GM23248 (cell line): Measurements from ENCODE around the gene TRIM44. TPM values are rescaled to one million over a fixed set of nuclear protein-coding genes. Genes with fewer than 3 reads are reported as not detected.
"Not testable (repeated sequence)": the region's sequence is repeated elsewhere in the genome, so short reads cannot be mapped to it uniquely, and the experiment has no call there.

Experiments used
- DNase-seq: peaks from one replicate; pipeline ENCODE4 v3.0.0-alpha.2; 2015
- H2AFZ ChIP-seq: fragments of 200-600 bp; sonication (generic); 2 replicates; pipeline ENCODE4 v1.6.1; 2016; ENCODE audit warnings: antibody characterized with exemption
- H3F3A ChIP-seq: fragments of 200-600 bp; sonication (generic); 2 replicates; pipeline ENCODE4 v1.6.1; 2016; ENCODE audit warnings: mild to moderate bottlenecking, antibody characterized with exemption, mixed run types; ENCODE audit not compliant: insufficient read depth
- H3K27ac ChIP-seq: fragments of 200-600 bp; sonication (generic); 2 replicates; pipeline ENCODE4 v1.5.1; 2016; ENCODE audit warnings: mild to moderate bottlenecking
- H3K27me3 ChIP-seq: fragments of 200-600 bp; sonication (generic); replicated peaks from 2 replicates; pipeline ENCODE4 v1.6.1; 2016; ENCODE audit warnings: mild to moderate bottlenecking; ENCODE audit not compliant: insufficient read depth
- H3K36me3 ChIP-seq: fragments of 200-600 bp; sonication (generic); 2 replicates; pipeline ENCODE4 v1.6.1; 2016; ENCODE audit warnings: low read depth, mild to moderate bottlenecking
- H3K4me1 ChIP-seq: fragments of 200-600 bp; sonication (generic); 2 replicates; pipeline ENCODE4 v1.6.1; 2016; ENCODE audit warnings: mild to moderate bottlenecking; ENCODE audit not compliant: insufficient read depth
- H3K4me2 ChIP-seq: fragments of 200-600 bp; sonication (generic); one replicate; pipeline ENCODE4 v1.6.1; 2016; ENCODE audit warnings: mild to moderate bottlenecking; ENCODE audit not compliant: unreplicated experiment
- H3K4me3 ChIP-seq: fragments of 200-600 bp; sonication (generic); 2 replicates; pipeline ENCODE4 v1.5.1; 2016; ENCODE audit warnings: mild to moderate bottlenecking
- H3K79me2 ChIP-seq: fragments of 200-600 bp; sonication (generic); 2 replicates; pipeline ENCODE4 v1.6.1; 2016; ENCODE audit warnings: mild to moderate bottlenecking; ENCODE audit not compliant: insufficient read depth
- H3K9ac ChIP-seq: fragments of 200-600 bp; sonication (generic); 2 replicates; pipeline ENCODE4 v1.6.1; 2016; ENCODE audit warnings: mild to moderate bottlenecking
- H3K9me2 ChIP-seq: fragments of 200-600 bp; sonication (generic); 2 replicates; pipeline ENCODE4 v1.6.1; 2016; ENCODE audit warnings: mixed run types, mild to moderate bottlenecking, moderate library complexity; ENCODE audit not compliant: insufficient read depth
- H3K9me3 ChIP-seq: fragments of 200-600 bp; sonication (generic); one replicate; pipeline ENCODE4 v1.6.1; 2017; ENCODE audit warnings: low read depth
- H4K20me1 ChIP-seq: fragments of 200-600 bp; sonication (generic); 2 replicates; pipeline ENCODE4 v1.6.0; 2016; ENCODE audit not compliant: insufficient read depth
- EZH2 ChIP-seq: fragments of 200-600 bp; sonication (generic); IDR thresholded peaks from 2 replicates; pipeline ENCODE4 v1.6.1; 2018; ENCODE audit warnings: antibody characterized with exemption, mild to moderate bottlenecking; ENCODE audit not compliant: insufficient read depth, poor library complexity, severe bottlenecking
- EZH2phosphoT487 ChIP-seq: fragments of 200-600 bp; sonication (generic); IDR thresholded peaks from 2 replicates; pipeline ENCODE4 v1.6.1; 2018; ENCODE audit warnings: antibody characterized with exemption, moderate library complexity, mild to moderate bottlenecking, low read depth; ENCODE audit not compliant: insufficient read depth
- WGBS, 2 experiments: methylation state at CpG; one replicate each; pipeline ENCODE4 v1.1.6; 2015 to 2017; ENCODE audit warnings: low lambda C conversion rate in 2 of 2, low coverage in 1 of 2; ENCODE audit errors: missing lambda C conversion rate in 2 of 2; 5-methylcytosine and 5-hydroxymethylcytosine counted together
- in situ Hi-C: fragments of 300-500 bp; cut with MboI; formaldehyde crosslinking; loops from 2 replicates; pipeline ENCODE4 v1.15.0; 2020
- polyA plus RNA-seq: library from polyadenylated mRNA; unstranded; fragments of >200 nt; fragmentation: Nextera tagmentation; extraction: Ambion mirVana; gene quantifications from 2 replicates; pipeline ENCODE4 v1.2.1, GENCODE V29; 2016
- total RNA-seq: library from RNA; depleted of rRNA; stranded (reverse); fragments of >200 nt; shearing (Covaris generic); gene quantifications from 2 replicates; pipeline ENCODE4 v1.2.3, GENCODE V29; 2014

TRIM44 gene
- total and polyA plus RNA-seq, 2 experiments from 2014 or later = 32.2 to 37.1 TPM

- TF ChIP-seq EZH2phosphoT487 (no peak), EZH2 (no peak)
- no peak overlapping the region for H3K9ac ChIP-seq
- no peaks in the 10 kb centered on the region for H3K4me1 ChIP-seq
- H3K36me3 ChIP-seq = no peaks in the 10 kb centered on the region
- no peak overlapping the region for H3K27ac ChIP-seq
- WGBS, 2 experiments = 90 to 96% methylated on average over 4 of the region's 4 CpGs
- in situ Hi-C loops = no loop called here
- DNase-seq = no peak
- H3K9me2 ChIP-seq = no peaks in the 10 kb centered on the region
- H3K4me3 ChIP-seq = no peak overlapping the region
- no peaks in the 10 kb centered on the region for H3K9me3 ChIP-seq
- no peak overlapping the region for H2AFZ ChIP-seq
- no peaks in the 10 kb centered on the region for H3K27me3 ChIP-seq
- peaks cover 8% of the 10 kb centered on the region; the same call in 1 of the 2 replicates for H3F3A ChIP-seq
- peaks cover 69% of the 10 kb centered on the region for H3K79me2 ChIP-seq
- H3K4me2 ChIP-seq = no peak overlapping the region
- peaks cover 8% of the 10 kb centered on the region; the same call in 1 of the 2 replicates for H4K20me1 ChIP-seq
Measured at GRCh38 chr11:35766651-35767050, 104.1 kb downstream of the TRIM44 start.

DNA sequence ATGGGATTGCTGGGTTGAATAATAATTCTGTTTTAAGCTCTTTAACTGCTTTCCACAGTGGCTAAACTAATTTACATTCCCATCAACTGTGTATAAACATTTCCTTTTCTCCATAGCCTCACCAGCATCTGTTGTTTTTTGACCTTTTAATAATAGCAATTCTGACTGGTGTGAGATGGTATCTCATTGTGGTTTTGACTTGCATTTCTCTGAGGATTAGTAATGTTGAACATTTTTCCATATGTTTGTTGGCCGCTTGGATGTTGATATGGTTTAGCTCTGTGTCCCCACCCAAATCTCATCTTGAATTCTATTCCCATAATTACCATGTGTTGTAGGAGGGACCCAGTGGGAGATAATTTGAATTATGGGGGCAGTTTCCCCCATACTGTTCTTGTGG lies 107.8 kb downstream of the TRIM44 start:
- H3K9me2 ChIP-seq, H2AFZ ChIP-seq, H3K36me3 ChIP-seq, H4K20me1 ChIP-seq, H3K27me3 ChIP-seq, in situ Hi-C loops, H3K4me2 ChIP-seq, H3K4me1 ChIP-seq, H3F3A ChIP-seq, H3K9ac ChIP-seq, H3K4me3 ChIP-seq, H3K9me3 ChIP-seq: not testable (repeated sequence)
- peaks cover 85% of the 10 kb centered on the region for H3K79me2 ChIP-seq
- WGBS, 2 experiments = 47 to 65% methylated on average over 1 of the region's 1 CpG
- DNase-seq = peak; percentile 64
- peak overlapping the region; percentile 24 for H3K27ac ChIP-seq

DNA sequence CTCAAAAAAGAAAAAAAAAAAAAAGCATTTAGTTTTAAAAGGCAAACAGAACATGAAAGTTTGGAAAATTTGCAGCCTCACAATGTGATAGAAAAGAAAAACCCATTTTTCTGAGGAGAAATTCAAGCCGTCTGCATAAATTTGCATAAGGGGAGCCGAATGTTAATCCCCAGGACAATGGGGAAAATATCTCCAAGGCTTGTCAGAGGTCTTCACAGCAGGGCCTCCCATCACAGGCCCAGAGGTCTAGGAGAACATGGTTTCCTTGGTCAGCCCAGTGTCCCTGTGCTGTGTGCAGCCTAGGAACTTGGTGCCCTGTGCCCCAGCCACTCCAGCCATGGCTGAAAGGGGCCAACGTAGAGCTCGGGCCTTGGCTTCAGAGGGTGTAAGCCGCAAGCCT lies 109.1 kb downstream of the TRIM44 start:
- Histone ChIP-seq H4K20me1 (0 out of 2 replicates have a peak, but pooled peaks cover 9% of the 10 kb centered on the region), H3K9ac (no peak overlapping the region), H3K4me3 (no peak overlapping the region), H3K9me2 (no peaks in the 10 kb centered on the region), H3K36me3 (no peaks in the 10 kb centered on the region), H3K27me3 (no peaks in the 10 kb centered on the region), H3F3A (peaks cover 8% of the 10 kb centered on the region; the same call in 1 of the 2 replicates), H3K4me2 (no peak overlapping the region), H3K4me1 (no peaks in the 10 kb centered on the region), H3K9me3 (no peaks in the 10 kb centered on the region), H3K79me2 (peaks cover 93% of the 10 kb centered on the region), H3K27ac (no peak overlapping the region), H2AFZ (no peak overlapping the region)
- DNase-seq = no peak
- in situ Hi-C loops = no loop called here
- TF ChIP-seq EZH2 = no peak
- TF ChIP-seq EZH2phosphoT487 = no peak
- WGBS, 2 experiments = 99 to 100% methylated on average over 5 of the region's 5 CpGs

DNA sequence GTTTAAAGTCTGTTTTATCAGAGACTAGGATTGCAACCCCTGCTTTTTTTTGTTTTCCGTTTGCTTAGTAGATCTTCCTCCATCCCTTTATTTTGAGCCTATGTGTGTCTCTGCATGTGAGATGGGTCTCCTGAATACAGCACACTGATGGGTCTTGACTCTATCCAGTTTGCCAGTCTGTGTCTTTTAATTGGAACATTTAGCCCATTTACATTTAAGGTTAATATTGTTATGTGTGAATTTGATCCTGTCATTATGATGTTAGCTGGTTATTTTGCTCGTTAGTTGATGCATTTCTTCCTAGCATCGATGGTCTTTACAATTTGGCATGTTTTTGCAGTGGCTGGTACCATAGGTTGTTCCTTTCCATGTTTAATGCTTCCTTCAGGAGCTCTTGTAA lies 114.7 kb downstream of the TRIM44 start:
- H2AFZ ChIP-seq, H3K9ac ChIP-seq, H3K36me3 ChIP-seq, H3F3A ChIP-seq, H3K4me2 ChIP-seq, in situ Hi-C loops, H3K4me3 ChIP-seq, H3K9me2 ChIP-seq, H3K27ac ChIP-seq, H3K9me3 ChIP-seq, DNase-seq, H3K27me3 ChIP-seq: not testable (repeated sequence)
- H3K4me1 ChIP-seq = peaks cover 15% of the 10 kb centered on the region
- H4K20me1 ChIP-seq = peaks cover 17% of the 10 kb centered on the region; the same call in 1 of the 2 replicates
- 86 to 95% methylated on average over 3 of the region's 3 CpGs for WGBS, 2 experiments
- peaks cover 93% of the 10 kb centered on the region for H3K79me2 ChIP-seq

- H3F3A ChIP-seq, H3K36me3 ChIP-seq, DNase-seq, H3K9me3 ChIP-seq, H3K27me3 ChIP-seq, H3K27ac ChIP-seq, H3K9me2 ChIP-seq, H3K4me2 ChIP-seq, H2AFZ ChIP-seq, H3K9ac ChIP-seq, H3K4me3 ChIP-seq, in situ Hi-C loops: not testable (repeated sequence)
- Histone ChIP-seq H3K4me1 (peaks cover 15% of the 10 kb centered on the region), H3K79me2 (peaks cover 92% of the 10 kb centered on the region), H4K20me1 (peaks cover 18% of the 10 kb centered on the region; the same call in 1 of the 2 replicates)
- WGBS, 2 experiments = 98 to 99% methylated on average over 8 of the region's 8 CpGs
Measured at GRCh38 chr11:35778943-35779342, 116.4 kb downstream of the TRIM44 start.
